OCI-LY7 (cell line): Measurements from ENCODE around the gene ZNF442. TPM values are rescaled to one million over a fixed set of nuclear protein-coding genes. Genes with fewer than 3 reads are reported as not detected.
"Not testable (repeated sequence)": the region's sequence is repeated elsewhere in the genome, so short reads cannot be mapped to it uniquely, and the experiment has no call there.

Experiments
- BruUV-seq: library from RNA; stranded (reverse); fragments of 400-500 nt; replicated peaks from 2 replicates; lab custom pipeline; 2021; lab: Mats Ljungman, UMichigan
- CTCF ChIA-PET: fragments of 300-600 bp; sonication (Branson Sonifier 250); formaldehyde crosslinking; loops from one replicate; lab custom pipeline; 2022; ENCODE audit warnings: antibody characterized with exemption; ENCODE audit not compliant: unreplicated experiment; lab: Charles Lee
- POLR2A ChIA-PET: fragments of 300-600 bp; sonication (Branson Sonifier 250); formaldehyde crosslinking; loops from one replicate; lab custom pipeline; 2022; ENCODE audit warnings: antibody characterized with exemption; lab: Charles Lee
- DNase-seq: peaks from one replicate; pipeline ENCODE4 v3.0.0-alpha.2; 2015; ENCODE audit warnings: low spot score
- H2AFZ ChIP-seq: fragments of 200-600 bp; sonication (generic), shearing (Covaris generic); 2 replicates; pipeline ENCODE4 v1.6.1; 2014; ENCODE audit warnings: mild to moderate bottlenecking, antibody characterized with exemption, low read length, moderate library complexity
- H3K27ac ChIP-seq: fragments of 200-600 bp; sonication (generic); 2 replicates; pipeline ENCODE4 v1.5.1; 2014; ENCODE audit warnings: mixed run types, low read depth, mild to moderate bottlenecking, moderate library complexity, low read length, inconsistent platforms; ENCODE audit not compliant: poor library complexity, severe bottlenecking
- H3K36me3 ChIP-seq: fragments of 200-600 bp; sonication (generic); 2 replicates; pipeline ENCODE4 v1.6.1; 2014; ENCODE audit warnings: mild to moderate bottlenecking, antibody characterized with exemption, low read length, moderate library complexity, mixed read lengths; ENCODE audit not compliant: insufficient read depth
- H3K4me1 ChIP-seq: fragments of 200-600 bp; sonication (generic); 2 replicates; pipeline ENCODE4 v1.5.1; 2014; ENCODE audit warnings: mild to moderate bottlenecking, low read length; ENCODE audit not compliant: insufficient read depth, poor library complexity, severe bottlenecking
- H3K4me2 ChIP-seq: fragments of 200-600 bp; sonication (generic); 2 replicates; pipeline ENCODE4 v1.6.1; 2014; ENCODE audit warnings: mild to moderate bottlenecking, low read length
- H3K4me3 ChIP-seq: fragments of 200-600 bp; sonication (generic); 2 replicates; pipeline ENCODE4 v1.5.1; 2014; ENCODE audit warnings: mild to moderate bottlenecking, low read depth, low read length; ENCODE audit not compliant: poor library complexity, severe bottlenecking
- H3K79me2 ChIP-seq: fragments of 200-600 bp; sonication (generic); 2 replicates; pipeline ENCODE4 v1.6.1; 2016; ENCODE audit warnings: low read depth, mild to moderate bottlenecking, low read length, moderate library complexity, mixed read lengths; ENCODE audit not compliant: insufficient read depth
- H3K9me2 ChIP-seq: fragments of 200-600 bp; sonication (generic); 2 replicates; pipeline ENCODE4 v1.6.1; 2016; ENCODE audit warnings: mild to moderate bottlenecking, low read length, mixed read lengths; ENCODE audit not compliant: insufficient read depth
- H3K9me3 ChIP-seq: fragments of 200-600 bp; sonication (generic); 2 replicates; pipeline ENCODE4 v1.6.1; 2014; ENCODE audit warnings: mild to moderate bottlenecking, mixed run types, low read length, mixed read lengths
- H4K20me1 ChIP-seq: fragments of 200-600 bp; sonication (generic); 2 replicates; pipeline ENCODE4 v1.6.1; 2014; ENCODE audit warnings: mild to moderate bottlenecking, antibody characterized with exemption, low read length, moderate library complexity, mixed read lengths; ENCODE audit not compliant: insufficient read depth
- CTCF ChIP-seq: fragments of 200-600 bp; sonication (generic); conservative IDR thresholded peaks from 2 replicates; pipeline ENCODE4 v1.5.1; 2014; ENCODE audit warnings: mild to moderate bottlenecking, antibody characterized with exemption, low read length, moderate library complexity, mixed read lengths
- EZH2phosphoT487 ChIP-seq: fragments of 200-600 bp; sonication (generic); IDR thresholded peaks from 2 replicates; pipeline ENCODE4 v1.6.1; 2018; ENCODE audit warnings: low read depth, borderline replicate concordance, mild to moderate bottlenecking, mixed run types, antibody characterized with exemption, low read length, moderate library complexity, mixed read lengths
- intact Hi-C: fragments of 100-400 bp; cut with micrococcal nuclease; formaldehyde crosslinking; loops from one replicate; pipeline ENCODE4 v1.10.0; 2022; ENCODE audit not compliant: unreplicated experiment
- total RNA-seq, 2 experiments: library from RNA; depleted of rRNA in 1 of 2; stranded (reverse); fragments of >200 nt in 1 of 2; shearing (Covaris generic) in 1 of 2; gene quantifications; 2 replicates each; pipeline ENCODE4 v1.2.3, GENCODE V29; 2014 to 2022

Gene ZNF442
- total RNA-seq, 2 experiments from 2014 or later, result 0.19 to 0.76 TPM

- peak within 1 kb of the TSS; percentile 92 for H2AFZ ChIP-seq
- H3K27ac ChIP-seq, result peak within 1 kb of the TSS; percentile 32
- no TSS peak for BruUV-seq
- no peaks in the 10 kb centered on the region for H3K36me3 ChIP-seq
- POLR2A ChIA-PET, result interaction anchor here (0.7 kb wide), 1 partner anchor 25 kb away, joined by 4 read pairs; no protein-coding TSS in a partner anchor
- H3K4me1 ChIP-seq, result peaks cover 6% of the 10 kb centered on the region
- no peaks in the 10 kb centered on the region for H3K79me2 ChIP-seq
- TF ChIP-seq CTCF (0 out of 2 replicates have a peak, but pooled peaks have one; percentile 33), EZH2phosphoT487 (no peak)
- no peaks in the 10 kb centered on the region for H4K20me1 ChIP-seq
- H3K4me2 ChIP-seq, result peak within 1 kb of the TSS; percentile 85
- intact Hi-C loops, result loop anchor here (2.0 to 5.0 kb wide), 2 partner anchors 41 to 68 kb away; partner anchors contain the start of genes ZNF443 and ZNF563
- no peaks in the 10 kb centered on the region for H3K9me2 ChIP-seq
- CTCF ChIA-PET, result no interaction called here
- no peaks in the 10 kb centered on the region for H3K9me3 ChIP-seq
- peak within 1 kb of the TSS; percentile 95 for H3K4me3 ChIP-seq
- DNase-seq, result peak; percentile 95
Measured at GRCh38 chr19:12400633-12401502, 35.4 kb upstream of the ZNF442 start, which contains the start of gene ZNF799. Gene ZNF799 (minus strand): TSS chr19:12401271. CDS start chr19:12401070, 201 bp downstream.

- H3K9me2 ChIP-seq, BruUV-seq, H3K27ac ChIP-seq, CTCF ChIA-PET, H3K9me3 ChIP-seq, DNase-seq, H4K20me1 ChIP-seq, H3K36me3 ChIP-seq, H3K4me1 ChIP-seq, H3K79me2 ChIP-seq: not testable (repeated sequence)
- H3K4me2 ChIP-seq, result peak overlapping the region; percentile 85
- POLR2A ChIA-PET, result interaction anchor here (0.7 kb wide), 1 partner anchor 86 kb away, joined by 3 read pairs; no protein-coding TSS in a partner anchor
- intact Hi-C loops, result loop anchor here (2.0 to 5.0 kb wide), 2 partner anchors 42 to 67 kb away; partner anchors contain the start of genes ZNF443 and ZNF563
- H3K4me3 ChIP-seq, result peak overlapping the region; percentile 95
- H2AFZ ChIP-seq, result peak overlapping the region; percentile 92
Measured at GRCh38 chr19:12399901-12400632, 34.6 kb upstream of the ZNF442 start.

GRCh38 chr19:12391148-12391547 lies 25.7 kb upstream of the ZNF442 start:
- H3K36me3 ChIP-seq, result peaks cover 16% of the 10 kb centered on the region
- intact Hi-C loops, H3K4me2 ChIP-seq, H3K9me2 ChIP-seq, DNase-seq, H3K27ac ChIP-seq, POLR2A ChIA-PET, CTCF ChIA-PET, H3K4me1 ChIP-seq, H3K9me3 ChIP-seq, BruUV-seq, H3K79me2 ChIP-seq, H2AFZ ChIP-seq, H3K4me3 ChIP-seq, H4K20me1 ChIP-seq: not testable (repeated sequence)

GRCh38 chr19:12386365-12386764 lies 20.9 kb upstream of the ZNF442 start:
- H3K4me1 ChIP-seq, H4K20me1 ChIP-seq, CTCF ChIA-PET, H3K27ac ChIP-seq, POLR2A ChIA-PET, H3K9me3 ChIP-seq, H3K4me2 ChIP-seq, H3K9me2 ChIP-seq, H2AFZ ChIP-seq, H3K79me2 ChIP-seq, DNase-seq, intact Hi-C loops, H3K4me3 ChIP-seq, BruUV-seq: not testable (repeated sequence)
- peaks cover 10% of the 10 kb centered on the region for H3K36me3 ChIP-seq
